ENCODE data around the gene DNAJB5. TPM values are rescaled to one million over a fixed set of nuclear protein-coding genes. Genes with fewer than 3 reads are reported as not detected.

DNAJB5 gene
- total RNA-seq, 4 donors from 2014 or later = 3.5 to 16.6 (median 6.5) TPM

GRCh38 chr9:34995670-34996060 is 6.1 kb downstream of the DNAJB5 start:
- intact Hi-C loops (cut with DNase I) = loop anchor here (10.0 kb wide), 1 partner anchor 79 kb away; the partner anchor contains the start of genes FANCG and VCP
- H3K36me3 ChIP-seq = peaks cover 0 to 25% (median 12%) of the 10 kb centered on the region in 3 donors
- H3K4me1 ChIP-seq = peaks cover 38 to 75% (median 60%) of the 10 kb centered on the region in 3 donors
- no peak overlapping the region for H3K4me3 ChIP-seq
- H3K27ac ChIP-seq = peak overlapping the region; percentile 89 to 97 (median 96)
- no peak for TF ChIP-seq POLR2A (IDR thresholded peaks at IDR 0.05)
- TF ChIP-seq, protein P1, sequence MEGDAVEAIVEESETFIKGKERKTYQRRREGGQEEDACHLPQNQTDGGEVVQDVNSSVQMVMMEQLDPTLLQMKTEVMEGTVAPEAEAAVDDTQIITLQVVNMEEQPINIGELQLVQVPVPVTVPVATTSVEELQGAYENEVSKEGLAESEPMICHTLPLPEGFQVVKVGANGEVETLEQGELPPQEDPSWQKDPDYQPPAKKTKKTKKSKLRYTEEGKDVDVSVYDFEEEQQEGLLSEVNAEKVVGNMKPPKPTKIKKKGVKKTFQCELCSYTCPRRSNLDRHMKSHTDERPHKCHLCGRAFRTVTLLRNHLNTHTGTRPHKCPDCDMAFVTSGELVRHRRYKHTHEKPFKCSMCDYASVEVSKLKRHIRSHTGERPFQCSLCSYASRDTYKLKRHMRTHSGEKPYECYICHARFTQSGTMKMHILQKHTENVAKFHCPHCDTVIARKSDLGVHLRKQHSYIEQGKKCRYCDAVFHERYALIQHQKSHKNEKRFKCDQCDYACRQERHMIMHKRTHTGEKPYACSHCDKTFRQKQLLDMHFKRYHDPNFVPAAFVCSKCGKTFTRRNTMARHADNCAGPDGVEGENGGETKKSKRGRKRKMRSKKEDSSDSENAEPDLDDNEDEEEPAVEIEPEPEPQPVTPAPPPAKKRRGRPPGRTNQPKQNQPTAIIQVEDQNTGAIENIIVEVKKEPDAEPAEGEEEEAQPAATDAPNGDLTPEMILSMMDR (IDR thresholded peaks at IDR 0.05) = no peak
- H3K9me3 ChIP-seq = no peaks in the 10 kb centered on the region
- DNase-seq = no peak
- WGBS, 2 donors = 17 to 27% methylated on average over 3 of the region's 3 CpGs
- H3K27me3 ChIP-seq = no peaks in the 10 kb centered on the region

- no peaks in the 10 kb centered on the region for H3K27me3 ChIP-seq
- H3K9me3 ChIP-seq = no peaks in the 10 kb centered on the region
- no peak overlapping the region for H3K4me3 ChIP-seq
- TF ChIP-seq POLR2A (IDR thresholded peaks at IDR 0.05) = no peak
- TF ChIP-seq, protein P1 (IDR thresholded peaks at IDR 0.05) = no peak
- H3K4me1 ChIP-seq = peaks cover 38 to 75% (median 58%) of the 10 kb centered on the region in 3 donors
- WGBS, 2 donors = 92 to 96% methylated on average over 15 to 16 of the region's 26 CpGs
- intact Hi-C loops (cut with DNase I) = loop anchor here (10.0 kb wide), 1 partner anchor 78 kb away; the partner anchor contains the start of genes FANCG and VCP
- DNase-seq = no peak
- H3K27ac ChIP-seq = peak overlapping the region; percentile 89 to 97 (median 96)
- H3K36me3 ChIP-seq = peaks cover 0 to 25% (median 12%) of the 10 kb centered on the region in 3 donors
Observed at GRCh38 chr9:34996181-34996904, 6.8 kb downstream of the DNAJB5 start.

DNA sequence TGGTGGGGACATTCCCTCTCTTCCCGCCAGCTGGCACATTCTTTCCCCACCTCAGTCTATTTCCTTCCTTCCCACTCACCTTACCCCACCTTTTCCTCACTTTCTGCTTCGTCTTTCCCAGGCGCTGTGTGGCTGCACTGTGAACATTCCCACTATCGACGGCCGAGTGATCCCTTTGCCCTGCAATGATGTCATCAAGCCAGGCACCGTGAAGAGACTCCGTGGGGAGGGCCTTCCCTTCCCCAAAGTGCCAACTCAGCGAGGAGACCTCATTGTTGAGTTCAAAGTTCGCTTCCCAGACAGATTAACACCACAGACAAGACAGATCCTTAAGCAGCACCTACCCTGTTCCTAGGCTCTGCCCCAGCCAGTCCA is 7.3 kb downstream of the DNAJB5 start:
- TF ChIP-seq, protein P1 (IDR thresholded peaks at IDR 0.05) = no peak
- no peak for TF ChIP-seq POLR2A (IDR thresholded peaks at IDR 0.05)
- Histone ChIP-seq H3K9me3 (no peaks in the 10 kb centered on the region), H3K4me1 (peaks cover 34 to 75% (median 57%) of the 10 kb centered on the region in 3 donors), H3K27ac (peak overlapping the region in 2 of 4 donors; percentile 26 to 97), H3K27me3 (no peaks in the 10 kb centered on the region), H3K4me3 (no peak overlapping the region), H3K36me3 (peaks cover 0 to 25% (median 12%) of the 10 kb centered on the region in 3 donors)
- DNase-seq = no peak
- 89 to 90% methylated on average over 10 of the region's 10 CpGs for WGBS, 2 donors
- intact Hi-C loops (cut with DNase I) = loop anchor here (10.0 kb wide), 1 partner anchor 78 kb away; the partner anchor contains the start of genes FANCG and VCP

DNA sequence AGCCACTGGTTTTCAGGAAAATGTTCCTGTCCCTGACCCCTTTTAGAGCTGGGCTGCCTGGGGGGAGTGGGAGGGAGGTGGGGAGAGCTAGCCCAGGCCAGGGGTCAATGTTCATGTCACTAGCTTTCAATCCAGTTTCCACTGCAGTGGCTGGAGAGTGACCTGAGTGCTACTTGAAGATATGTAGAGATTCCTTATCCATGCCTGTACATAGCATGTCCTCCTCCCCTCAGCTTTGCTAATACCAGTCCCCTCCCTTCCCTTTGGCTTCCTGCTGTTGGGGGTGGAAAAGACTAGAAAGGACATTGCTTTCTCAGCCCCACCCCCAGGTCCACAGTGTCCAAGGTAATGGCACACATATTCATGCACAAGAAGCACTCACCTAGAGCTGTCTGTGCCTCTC is 7.8 kb downstream of the DNAJB5 start:
- intact Hi-C loops (cut with DNase I) = loop anchor here (10.0 kb wide), 1 partner anchor 77 kb away; the partner anchor contains the start of genes FANCG and VCP
- Histone ChIP-seq H3K9me3 (no peaks in the 10 kb centered on the region), H3K27ac (peak overlapping the region in 2 of 4 donors; percentile 13 to 40), H3K4me3 (no peak overlapping the region), H3K4me1 (peaks cover 29 to 72% (median 52%) of the 10 kb centered on the region in 3 donors), H3K27me3 (no peaks in the 10 kb centered on the region), H3K36me3 (peaks cover 0 to 25% (median 12%) of the 10 kb centered on the region in 3 donors)
- TF ChIP-seq POLR2A (IDR thresholded peaks at IDR 0.05) = no peak
- TF ChIP-seq, protein P1 (IDR thresholded peaks at IDR 0.05) = no peak
- DNase-seq = no peak

GRCh38 chr9:34998266-34998665 is 8.7 kb downstream of the DNAJB5 start:
- peaks cover 0 to 25% (median 12%) of the 10 kb centered on the region in 3 donors for H3K36me3 ChIP-seq
- H3K4me3 ChIP-seq = no peak overlapping the region
- intact Hi-C loops (cut with DNase I) = loop anchor here (10.0 kb wide), 1 partner anchor 77 kb away; the partner anchor contains the start of genes FANCG and VCP
- DNase-seq = no peak
- no peaks in the 10 kb centered on the region for H3K27me3 ChIP-seq
- peak overlapping the region in 2 of 4 donors; percentile 13 to 40 for H3K27ac ChIP-seq
- WGBS, 2 donors = 80 to 81% methylated on average over 3 of the region's 3 CpGs
- H3K9me3 ChIP-seq = no peaks in the 10 kb centered on the region
- TF ChIP-seq, protein P1 (IDR thresholded peaks at IDR 0.05) = no peak
- no peak for TF ChIP-seq POLR2A (IDR thresholded peaks at IDR 0.05)
- peaks cover 23 to 63% (median 43%) of the 10 kb centered on the region in 3 donors for H3K4me1 ChIP-seq
